Neural progenitor cell (in vitro differentiated cells): ENCODE results near the gene ARAP2. TPM values are rescaled to one million over a fixed set of nuclear protein-coding genes. Genes with fewer than 3 reads are reported as not detected.
"Not testable (repeated sequence)": the region's sequence is repeated elsewhere in the genome, so short reads cannot be mapped to it uniquely, and the experiment has no call there.

Source experiments
- DNase-seq: peaks from one replicate; pipeline ENCODE4 v3.0.0-alpha.2; 2016; ENCODE audit warnings: low spot score
- H2AFZ ChIP-seq: fragments of 200-600 bp; sonication (generic); replicated peaks from 2 replicates; pipeline ENCODE4 v1.6.1; 2016; ENCODE audit warnings: antibody characterized with exemption
- H3F3A ChIP-seq: fragments of 200-600 bp; sonication (generic); 2 replicates; pipeline ENCODE4 v1.6.1; 2016; ENCODE audit warnings: antibody characterized with exemption, low read depth
- H3K27ac ChIP-seq: fragments of 200-600 bp; sonication (generic); 2 replicates; pipeline ENCODE4 v1.5.1; 2016; ENCODE audit warnings: mild to moderate bottlenecking
- H3K27me3 ChIP-seq: fragments of 200-600 bp; sonication (generic); 2 replicates; pipeline ENCODE4 v1.6.1; 2016; ENCODE audit warnings: mild to moderate bottlenecking, moderate library complexity
- H3K36me3 ChIP-seq: fragments of 200-600 bp; sonication (generic); 2 replicates; pipeline ENCODE4 v1.5.1; 2016
- H3K4me1 ChIP-seq: fragments of 200-600 bp; sonication (generic); 2 replicates; pipeline ENCODE4 v1.6.1; 2016; ENCODE audit warnings: mixed run types
- H3K4me2 ChIP-seq: fragments of 200-600 bp; sonication (generic); 2 replicates; pipeline ENCODE4 v1.6.1; 2016
- H3K4me3 ChIP-seq: fragments of 200-600 bp; sonication (generic); 2 replicates; pipeline ENCODE4 v1.5.1; 2016
- H3K79me2 ChIP-seq: fragments of 200-600 bp; sonication (generic); 2 replicates; pipeline ENCODE4 v1.6.1; 2016; ENCODE audit warnings: low read depth
- H3K9ac ChIP-seq: fragments of 200-600 bp; sonication (generic); 2 replicates; pipeline ENCODE4 v1.6.1; 2016
- H3K9me3 ChIP-seq: fragments of 200-600 bp; sonication (generic); 2 replicates; pipeline ENCODE4 v1.5.1; 2016; ENCODE audit warnings: low read depth
- H4K20me1 ChIP-seq: fragments of 200-600 bp; sonication (generic); 2 replicates; pipeline ENCODE4 v1.6.1; 2016; ENCODE audit warnings: low read depth
- H3K27ac Mint-ChIP-seq: 3 replicates; pipeline ENCODE4 v1.8.0; 2021; ENCODE audit warnings: mixed read lengths
- H3K27me3 Mint-ChIP-seq: 2 replicates; pipeline ENCODE4 v1.8.0; 2022; ENCODE audit warnings: low read depth, mild to moderate bottlenecking, inconsistent platforms, moderate library complexity, mixed read lengths; ENCODE audit not compliant: insufficient read depth
- H3K36me3 Mint-ChIP-seq: 3 replicates; pipeline ENCODE4 v1.8.0; 2021; ENCODE audit warnings: mixed read lengths
- H3K4me1 Mint-ChIP-seq: 3 replicates; pipeline ENCODE4 v1.8.0; 2021; ENCODE audit warnings: mixed read lengths
- H3K4me3 Mint-ChIP-seq: 3 replicates; pipeline ENCODE4 v1.8.0; 2021; ENCODE audit warnings: mild to moderate bottlenecking, moderate library complexity, mixed read lengths
- H3K9me3 Mint-ChIP-seq: 3 replicates; pipeline ENCODE4 v1.8.0; 2020; ENCODE audit warnings: mixed read lengths
- CTCF ChIP-seq: fragments of 200-600 bp; sonication (generic); IDR thresholded peaks from 2 replicates; pipeline ENCODE4 v1.5.1; 2017; ENCODE audit warnings: antibody characterized with exemption, mild to moderate bottlenecking
- EZH2 ChIP-seq: fragments of 200-600 bp; sonication (generic); IDR thresholded peaks from 2 replicates; pipeline ENCODE4 v1.6.1; 2017; ENCODE audit warnings: antibody characterized with exemption, mild to moderate bottlenecking, moderate library complexity
- EZH2phosphoT487 ChIP-seq: fragments of 200-600 bp; sonication (generic); IDR thresholded peaks from 2 replicates; pipeline ENCODE4 v1.6.1; 2017; ENCODE audit warnings: antibody characterized with exemption
- total RNA-seq: library from RNA; depleted of rRNA; stranded (reverse); fragments of >200 nt; gene quantifications from 2 replicates; pipeline ENCODE4 v1.2.3, GENCODE V29; 2015; ENCODE audit warnings: low replicate concordance

Gene ARAP2
- total RNA-seq, 1 donor from 2014 or later = 1.6 TPM

GRCh38 chr4:36183232-36183631, 61.1 kb downstream of the ARAP2 start:
- no peaks in the 10 kb centered on the region for H3K27me3 Mint-ChIP-seq
- no peak overlapping the region for H3K4me3 Mint-ChIP-seq
- peaks cover 11% of the 10 kb centered on the region for H3K4me1 Mint-ChIP-seq
- Histone ChIP-seq H3K9me3 (no peaks in the 10 kb centered on the region), H3K27ac (no peak overlapping the region), H3K36me3 (no peaks in the 10 kb centered on the region), H3F3A (no peaks in the 10 kb centered on the region), H3K9ac (no peak overlapping the region), H3K4me1 (peaks cover 13% of the 10 kb centered on the region), H3K4me3 (no peak overlapping the region), H3K4me2 (peak overlapping the region; percentile 47), H3K79me2 (no peaks in the 10 kb centered on the region), H2AFZ (no peak overlapping the region), H3K27me3 (no peaks in the 10 kb centered on the region), H4K20me1 (no peaks in the 10 kb centered on the region)
- H3K36me3 Mint-ChIP-seq = no peaks in the 10 kb centered on the region
- H3K27ac Mint-ChIP-seq = no peak overlapping the region
- no peaks in the 10 kb centered on the region for H3K9me3 Mint-ChIP-seq
- no peak for TF ChIP-seq EZH2phosphoT487
- TF ChIP-seq EZH2 = no peak
- no peak for TF ChIP-seq CTCF
- DNase-seq = no peak

DNA sequence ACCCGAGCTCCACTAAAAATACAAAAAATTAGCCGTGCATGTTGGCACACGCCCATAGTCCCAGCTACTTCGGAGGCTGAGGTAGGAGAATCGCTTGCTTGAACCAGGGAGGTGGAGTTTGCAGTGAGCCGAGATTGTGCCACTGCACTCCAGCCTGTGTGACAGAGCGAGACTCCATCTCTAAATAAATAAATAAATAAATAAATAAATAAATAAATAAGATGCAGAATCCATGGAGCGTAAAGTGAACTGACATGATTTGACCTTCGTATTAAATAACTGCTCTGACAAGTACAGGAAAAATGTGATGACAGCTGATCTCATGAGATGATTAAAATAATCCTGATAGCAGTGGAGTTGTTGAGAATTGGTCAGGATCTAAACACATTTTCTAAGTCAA, 62.0 kb downstream of the ARAP2 start:
- H3K27me3 Mint-ChIP-seq, H3K27me3 ChIP-seq, H3K9ac ChIP-seq, H3K4me3 Mint-ChIP-seq, DNase-seq, H3K4me3 ChIP-seq, H3F3A ChIP-seq, H3K27ac Mint-ChIP-seq, H3K79me2 ChIP-seq, H3K4me2 ChIP-seq, H3K36me3 Mint-ChIP-seq, H3K9me3 ChIP-seq, H3K9me3 Mint-ChIP-seq, H4K20me1 ChIP-seq, H3K27ac ChIP-seq, H3K36me3 ChIP-seq, H2AFZ ChIP-seq: not testable (repeated sequence)
- H3K4me1 Mint-ChIP-seq = peaks cover 11% of the 10 kb centered on the region
- peaks cover 13% of the 10 kb centered on the region for H3K4me1 ChIP-seq

DNA sequence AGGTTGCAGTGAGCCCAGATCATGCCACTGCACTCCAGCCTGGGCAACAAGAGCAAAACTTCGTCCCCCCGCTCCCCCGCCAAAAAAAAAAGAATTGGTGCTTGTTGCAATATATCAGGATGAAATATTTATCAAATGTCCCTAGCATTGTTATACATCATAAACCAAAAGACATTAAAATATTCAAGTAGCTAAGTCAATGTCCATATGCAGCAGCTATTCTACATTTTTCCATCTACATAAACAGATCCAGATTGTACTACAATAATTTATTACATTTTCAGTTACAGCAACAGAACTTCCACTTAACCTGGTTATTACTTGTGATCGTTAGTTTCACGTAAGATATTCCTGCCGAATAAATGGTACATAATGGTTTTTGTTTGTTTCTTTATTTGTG, 64.1 kb downstream of the ARAP2 start:
- H3K27me3 ChIP-seq = no peaks in the 10 kb centered on the region
- H3K27me3 Mint-ChIP-seq = no peaks in the 10 kb centered on the region
- DNase-seq = no peak
- H3K4me3 Mint-ChIP-seq = no peak overlapping the region
- no peaks in the 10 kb centered on the region for H3K9me3 Mint-ChIP-seq
- no peak overlapping the region for H3K4me3 ChIP-seq
- no peak for TF ChIP-seq EZH2
- TF ChIP-seq EZH2phosphoT487 = no peak
- no peak for TF ChIP-seq CTCF
- H3F3A ChIP-seq = no peaks in the 10 kb centered on the region
- no peak overlapping the region for H3K9ac ChIP-seq
- peaks cover 11% of the 10 kb centered on the region for H3K4me1 Mint-ChIP-seq
- no peak overlapping the region for H2AFZ ChIP-seq
- H3K36me3 ChIP-seq = no peaks in the 10 kb centered on the region
- no peaks in the 10 kb centered on the region for H4K20me1 ChIP-seq
- no peaks in the 10 kb centered on the region for H3K79me2 ChIP-seq
- H3K36me3 Mint-ChIP-seq = no peaks in the 10 kb centered on the region
- no peak overlapping the region for H3K27ac Mint-ChIP-seq
- peaks cover 13% of the 10 kb centered on the region for H3K4me1 ChIP-seq
- no peaks in the 10 kb centered on the region for H3K9me3 ChIP-seq
- H3K27ac ChIP-seq = no peak overlapping the region
- H3K4me2 ChIP-seq = no peak overlapping the region

DNA sequence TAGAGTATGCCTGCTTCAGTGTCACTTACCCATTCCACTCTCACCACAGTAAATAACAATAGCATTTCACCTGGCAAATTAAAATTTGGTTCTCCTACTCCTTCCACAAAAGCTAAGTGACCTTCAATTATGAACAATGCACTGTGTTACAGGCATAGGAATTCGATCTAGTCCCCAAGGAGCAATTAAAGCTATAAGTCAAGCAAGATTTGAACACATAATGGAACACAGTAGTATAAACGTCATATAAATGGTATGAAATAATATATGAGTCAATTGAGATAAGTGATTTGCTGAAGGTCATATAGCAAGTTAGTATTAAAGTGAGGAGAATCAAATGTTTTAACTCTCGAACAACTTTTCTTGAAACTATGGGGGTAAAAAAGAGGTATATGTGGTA, 65.8 kb downstream of the ARAP2 start:
- no peak overlapping the region for H3K9ac ChIP-seq
- Mint-ChIP-seq H3K27me3 (no peaks in the 10 kb centered on the region), H3K27ac (no peak overlapping the region), H3K36me3 (no peaks in the 10 kb centered on the region), H3K4me3 (no peak overlapping the region), H3K4me1 (peaks cover 6% of the 10 kb centered on the region), H3K9me3 (no peaks in the 10 kb centered on the region)
- H3K27ac ChIP-seq = no peak overlapping the region
- H3K4me3 ChIP-seq = no peak overlapping the region
- H3K36me3 ChIP-seq = no peaks in the 10 kb centered on the region
- H3F3A ChIP-seq = no peaks in the 10 kb centered on the region
- DNase-seq = no peak
- no peak overlapping the region for H3K4me2 ChIP-seq
- no peaks in the 10 kb centered on the region for H3K79me2 ChIP-seq
- no peak overlapping the region for H2AFZ ChIP-seq
- no peak for TF ChIP-seq EZH2phosphoT487
- TF ChIP-seq CTCF = no peak
- no peak for TF ChIP-seq EZH2
- peaks cover 16% of the 10 kb centered on the region for H3K4me1 ChIP-seq
- H3K27me3 ChIP-seq = no peaks in the 10 kb centered on the region
- no peaks in the 10 kb centered on the region for H3K9me3 ChIP-seq
- H4K20me1 ChIP-seq = no peaks in the 10 kb centered on the region
